SK-N-SH (cell line): ENCODE measurements around the gene GMPR2. TPM values are rescaled to one million over a fixed set of nuclear protein-coding genes. Genes with fewer than 3 reads are reported as not detected.

Experiments used
- CTCF ChIA-PET: fragments of 300-600, 350-600 bp; formaldehyde crosslinking; extraction: SDS; loops from one replicate; lab custom pipeline; 2021; lab: Yijun Ruan, JAX
- POLR2A ChIA-PET: fragments of 350-600 bp; sonication (Branson Sonifier 250); formaldehyde crosslinking; extraction: SDS; loops from one replicate; lab custom pipeline; 2020; ENCODE audit warnings: antibody characterized with exemption, inconsistent platforms; lab: Yijun Ruan, JAX
- DNase-seq: peaks from one replicate; pipeline ENCODE4 v3.0.0; 2012
- H2AFZ ChIP-seq: fragments of 200-600 bp; sonication (generic); 2 replicates; pipeline ENCODE4 v1.8.1; 2016; ENCODE audit warnings: antibody characterized with exemption, mild to moderate bottlenecking, low read depth
- H3F3A ChIP-seq: fragments of 200-600 bp; sonication (generic); replicated peaks from 2 replicates; pipeline ENCODE3; 2016; ENCODE audit warnings: antibody characterized with exemption, mild to moderate bottlenecking; ENCODE audit not compliant: insufficient read depth
- H3K27ac ChIP-seq, 2 experiments: fragments of 200-500 bp in 1 of 2; fragments of 200-600 bp in 1 of 2; sonication (Bioruptor generic) in 1 of 2; sonication (generic), shearing (Covaris generic) in 1 of 2; 2 replicates each; pipeline versions ENCODE4 v1.5.1 to v1.6.1; 2014 to 2016; ENCODE audit warnings: low read depth in 2 of 2, inconsistent platforms in 1 of 2, low read length in 1 of 2, mild to moderate bottlenecking in 1 of 2, mixed read lengths in 1 of 2
- H3K27me3 ChIP-seq: fragments of 200-600 bp; sonication (generic), shearing (Covaris generic); 2 replicates; pipeline ENCODE4 v1.6.1; 2016; ENCODE audit warnings: mixed run types; ENCODE audit not compliant: insufficient read depth
- H3K36me3 ChIP-seq, 2 experiments: fragments of 200-500 bp in 1 of 2; fragments of 200-600 bp in 1 of 2; sonication (Bioruptor generic) in 1 of 2; sonication (generic) in 1 of 2; replicated peaks in 1 of 2; 2 replicates each; pipeline versions ENCODE3 to v1.5.1; 2014 to 2016; ENCODE audit warnings: low read length in 1 of 2, mild to moderate bottlenecking in 1 of 2; ENCODE audit not compliant: insufficient read depth in 2 of 2, control insufficient read depth in 1 of 2
- H3K4me1 ChIP-seq, 2 experiments: fragments of 200-500 bp in 1 of 2; fragments of 200-600 bp in 1 of 2; sonication (Bioruptor generic) in 1 of 2; sonication (generic), shearing (Covaris generic) in 1 of 2; 2 replicates each; pipeline versions ENCODE4 v1.5.1 to v1.6.1; 2014 to 2016; ENCODE audit warnings: low read depth in 1 of 2, low read length in 1 of 2, mixed run types in 1 of 2; ENCODE audit not compliant: insufficient read depth in 2 of 2, control insufficient read depth in 1 of 2
- H3K4me2 ChIP-seq: fragments of 200-600 bp; sonication (generic), shearing (Covaris generic); 2 replicates; pipeline ENCODE4 v1.6.1; 2017; ENCODE audit warnings: mixed run types
- H3K4me3 ChIP-seq, 2 experiments: fragments of 200-500 bp in 1 of 2; fragments of 200-600 bp in 1 of 2; sonication (Bioruptor generic) in 1 of 2; sonication (generic), shearing (Covaris generic) in 1 of 2; 2 replicates each; pipeline versions ENCODE4 v1.5.1 to v1.8.1; 2014 to 2016; ENCODE audit warnings: low read depth in 2 of 2, inconsistent platforms in 1 of 2, low read length in 1 of 2, mild to moderate bottlenecking in 1 of 2, mixed read lengths in 1 of 2, moderate library complexity in 1 of 2
- H3K79me2 ChIP-seq: fragments of 200-600 bp; sonication (generic); 2 replicates; pipeline ENCODE4 v1.8.1; 2017; ENCODE audit warnings: mild to moderate bottlenecking; ENCODE audit not compliant: insufficient read depth
- H3K9ac ChIP-seq: fragments of 200-600 bp; sonication (generic); 2 replicates; pipeline ENCODE4 v1.6.1; 2017; ENCODE audit warnings: mixed run types
- H3K9me2 ChIP-seq: fragments of 200-600 bp; sonication (generic); 2 replicates; pipeline ENCODE4 v1.6.1; 2017; ENCODE audit warnings: mixed run types
- H3K9me3 ChIP-seq: fragments of 200-600 bp; sonication (generic); 2 replicates; pipeline ENCODE4 v1.6.1; 2017; ENCODE audit warnings: mixed run types, mild to moderate bottlenecking, moderate library complexity
- H4K20me1 ChIP-seq: fragments of 200-600 bp; sonication (generic); 2 replicates; pipeline ENCODE4 v1.6.1; 2017; ENCODE audit warnings: mild to moderate bottlenecking, mixed run types; ENCODE audit not compliant: insufficient read depth
- CHD2 ChIP-seq: fragments of 150-350 bp; IDR thresholded peaks from 2 replicates; pipeline ENCODE4 v1.6.1; 2018; ENCODE audit warnings: low read length; ENCODE audit not compliant: partially characterized antibody
- CTCF ChIP-seq: fragments of 200-600 bp; sonication (generic); IDR thresholded peaks from 2 replicates; pipeline ENCODE4 v1.6.1; 2017; ENCODE audit warnings: antibody characterized with exemption, mild to moderate bottlenecking, moderate library complexity
- ELF1 ChIP-seq: IDR thresholded peaks from 2 replicates; pipeline ENCODE4 v1.4.0; 2012
- EP300 ChIP-seq, 2 experiments: IDR thresholded peaks; 2 replicates each; pipeline versions ENCODE4 v1.4.0 to v1.6.1; 2012; ENCODE audit warnings: borderline replicate concordance in 1 of 2, low read depth in 1 of 2, low read length in 1 of 2
- FOXJ3 ChIP-seq: sonication (generic); formaldehyde crosslinking; IDR thresholded peaks from 2 replicates; pipeline ENCODE4 v1.5.1; 2020; ENCODE audit warnings: mild to moderate bottlenecking, missing genetic modification reagents
- GATA2 ChIP-seq: sonication (generic); formaldehyde crosslinking; IDR thresholded peaks from 2 replicates; pipeline ENCODE4 v1.5.0; 2020; ENCODE audit warnings: mild to moderate bottlenecking, missing genetic modification reagents
- IRF3 ChIP-seq: fragments of 150-350 bp; IDR thresholded peaks from 2 replicates; pipeline ENCODE4 v1.6.1; 2016; ENCODE audit warnings: mild to moderate bottlenecking, low read depth, low read length
- JUND ChIP-seq: IDR thresholded peaks from 2 replicates; pipeline ENCODE4 v1.4.0; 2012
- MAX ChIP-seq: IDR thresholded peaks from 2 replicates; pipeline ENCODE4 v1.4.0; 2012; ENCODE audit warnings: low read depth
- NFIC ChIP-seq: IDR thresholded peaks from 2 replicates; pipeline ENCODE4 v1.4.0; 2012; ENCODE audit warnings: borderline replicate concordance
- NRF1 ChIP-seq: IDR thresholded peaks from 2 replicates; pipeline ENCODE4 v1.6.1; 2012; ENCODE audit warnings: low read depth, mild to moderate bottlenecking, low read length
- PBX3 ChIP-seq: IDR thresholded peaks from 2 replicates; pipeline ENCODE4; 2012
- POLR2AphosphoS5 ChIP-seq: IDR thresholded peaks from 2 replicates; pipeline ENCODE4 v1.6.1; 2012; ENCODE audit warnings: low read depth, low read length
- RAD21 ChIP-seq: IDR thresholded peaks from 2 replicates; pipeline ENCODE4 v1.6.1; 2012; ENCODE audit warnings: mild to moderate bottlenecking, low read length
- RCOR1 ChIP-seq: fragments of 150-350 bp; IDR thresholded peaks from 2 replicates; pipeline ENCODE4 v1.6.1; 2017; ENCODE audit warnings: antibody characterized with exemption, low read length
- RFX5 ChIP-seq: IDR thresholded peaks from 2 replicates; pipeline ENCODE4 v1.6.1; 2012; ENCODE audit warnings: mild to moderate bottlenecking, improper control_type of control experiment, low read length
- RXRA ChIP-seq: IDR thresholded peaks from 2 replicates; pipeline ENCODE4 v1.4.0; 2012; ENCODE audit warnings: low read depth, mild to moderate bottlenecking, borderline replicate concordance
- SIN3A ChIP-seq: IDR thresholded peaks from 2 replicates; pipeline ENCODE4 v1.6.1; 2012; ENCODE audit warnings: low read depth, mild to moderate bottlenecking, low read length, moderate library complexity, borderline replicate concordance
- TEAD4 ChIP-seq: IDR thresholded peaks from 2 replicates; pipeline ENCODE4 v1.4.0; 2012; ENCODE audit warnings: mild to moderate bottlenecking, borderline replicate concordance; ENCODE audit not compliant: insufficient read depth
- USF1 ChIP-seq: IDR thresholded peaks from 2 replicates; pipeline ENCODE4 v1.4.0; 2012; ENCODE audit warnings: low read depth, borderline replicate concordance
- YY1 ChIP-seq: IDR thresholded peaks from 2 replicates; pipeline ENCODE4 v1.4.0; 2012; ENCODE audit warnings: low read depth, mild to moderate bottlenecking
- WGBS: methylation state at CpG from one replicate; pipeline ENCODE4 v1.1.6; 2017; ENCODE audit warnings: low lambda C conversion rate; 5-methylcytosine and 5-hydroxymethylcytosine counted together
- polyA plus RNA-seq, 3 experiments: library from polyadenylated mRNA; depleted of rRNA; stranded (reverse); fragments of >200 nt; gene quantifications; 2 replicates each; pipeline ENCODE4 v1.2.3, GENCODE V29; 2012

The GMPR2 gene
- polyA plus RNA-seq, 1 of the 3 experiments (the other 2 are of a cell fraction), result 97.0 TPM

- DNase-seq, result no peak
- no peak overlapping the region for H3K4me3 ChIP-seq
- peaks cover 0 to 3% of the 10 kb centered on the region in 2 experiments for H3K36me3 ChIP-seq
- no peaks in the 10 kb centered on the region for H3K9me3 ChIP-seq
- ChIA-PET POLR2A (no interaction called here), CTCF (interaction anchor here (1.0 to 4.0 kb wide), 5 partner anchors 10 to 76 kb away, joined by 3 to 15 read pairs (median 5); partner anchors contain the start of genes CIDEB and TINF2)
- no peak overlapping the region for H3K4me2 ChIP-seq
- H3K79me2 ChIP-seq, result no peaks in the 10 kb centered on the region
- H3K27ac ChIP-seq, result no peak overlapping the region
- peaks cover 5% of the 10 kb centered on the region for H3F3A ChIP-seq
- H3K27me3 ChIP-seq, result no peaks in the 10 kb centered on the region
- H3K9ac ChIP-seq, result no peak overlapping the region
- H2AFZ ChIP-seq, result no peak overlapping the region
- H3K4me1 ChIP-seq, result peaks cover 0 to 3% of the 10 kb centered on the region in 2 experiments; a peak in 1 of 4 replicates
- H4K20me1 ChIP-seq, result no peaks in the 10 kb centered on the region
- no peak for TF ChIP-seq NRF1
- H3K9me2 ChIP-seq, result no peaks in the 10 kb centered on the region
- 51% methylated on average over 4 of the region's 4 CpGs for WGBS
Observed at GRCh38 chr14:24256960-24257359, 24.2 kb downstream of the GMPR2 start.

- Histone ChIP-seq H3K79me2 (no peaks in the 10 kb centered on the region), H4K20me1 (no peaks in the 10 kb centered on the region), H3K9me3 (no peaks in the 10 kb centered on the region), H3K9me2 (no peaks in the 10 kb centered on the region), H3K4me3 (no peak overlapping the region), H3K4me1 (peaks cover 0 to 3% of the 10 kb centered on the region in 2 experiments; a peak in 1 of 4 replicates), H2AFZ (no peak overlapping the region), H3K9ac (no peak overlapping the region), H3K36me3 (peaks cover 0 to 3% of the 10 kb centered on the region in 2 experiments), H3K27me3 (no peaks in the 10 kb centered on the region), H3F3A (peaks cover 5% of the 10 kb centered on the region), H3K27ac (no peak overlapping the region), H3K4me2 (no peak overlapping the region)
- DNase-seq, result no peak
- ChIA-PET POLR2A (no interaction called here), CTCF (interaction anchor here (1.0 to 4.0 kb wide), 5 partner anchors 16 to 75 kb away, joined by 3 to 15 read pairs (median 6); partner anchors contain the start of genes CIDEB, MDP1 and TINF2)
- TF ChIP-seq SIN3A (no peak), RFX5 (no peak), IRF3 (no peak), PBX3 (no peak), RCOR1 (no peak), CTCF (no peak), USF1 (no peak), EP300 (IDR thresholded peaks at IDR 0.05; ENCODE audit: borderline replicate concordance in 1 of 2, low read depth in 1 of 2, low read length in 1 of 2) (no peak), CHD2 (no peak), TEAD4 (no peak), YY1 (no peak), RXRA (no peak), NFIC (no peak), FOXJ3 (CRISPR knock-in tag) (no peak), POLR2AphosphoS5 (no peak), JUND (no peak), RAD21 (no peak), GATA2 (CRISPR knock-in tag) (no peak), ELF1 (no peak), MAX (no peak)
- 84% methylated on average over 6 of the region's 9 CpGs for WGBS
Observed at GRCh38 chr14:24258119-24258518, 25.4 kb downstream of the GMPR2 start.
